ENCODE results near the gene LCN12.

DNA sequence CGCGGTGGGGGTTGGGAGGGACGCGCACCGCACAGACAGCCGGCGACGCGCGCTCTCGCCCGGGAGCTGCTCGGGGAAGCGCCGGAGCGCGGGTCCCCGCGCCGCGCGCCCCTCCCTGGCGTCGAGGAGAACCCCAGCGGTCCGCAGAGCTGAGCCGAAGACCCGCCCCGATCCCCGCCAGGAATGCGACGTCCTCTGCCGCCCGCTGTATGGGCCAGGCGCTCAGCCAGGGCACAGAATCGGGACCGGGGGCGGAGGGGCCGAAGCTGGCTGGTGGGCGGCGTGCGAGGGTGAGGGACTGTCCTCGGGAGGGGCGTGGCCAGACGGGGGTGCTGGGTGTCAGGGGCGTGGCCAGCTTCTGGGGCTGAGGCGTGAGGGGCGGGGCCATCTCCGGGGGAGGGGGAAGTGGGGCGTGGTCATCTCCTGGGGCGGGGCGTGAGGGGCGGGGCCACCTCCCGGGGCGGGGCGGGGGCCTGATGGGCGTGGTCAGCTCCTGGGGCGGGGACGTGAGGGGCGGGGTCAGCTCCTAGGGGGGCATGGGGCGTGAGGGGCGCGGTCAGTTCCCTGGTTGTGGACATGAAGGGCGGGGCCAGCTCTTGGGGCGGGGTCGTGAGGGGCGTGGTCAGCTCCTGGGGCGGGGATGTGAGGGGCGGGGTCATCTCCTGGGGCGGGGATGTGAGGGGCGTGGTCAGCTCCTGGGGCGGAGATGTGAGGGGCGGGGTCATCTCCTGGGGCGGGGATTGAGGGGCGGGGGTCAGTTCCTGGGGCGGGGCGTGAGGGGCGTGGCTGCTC lies 26.2 kb downstream of the LCN12 start:
- TF ChIP-seq, protein P1, sequence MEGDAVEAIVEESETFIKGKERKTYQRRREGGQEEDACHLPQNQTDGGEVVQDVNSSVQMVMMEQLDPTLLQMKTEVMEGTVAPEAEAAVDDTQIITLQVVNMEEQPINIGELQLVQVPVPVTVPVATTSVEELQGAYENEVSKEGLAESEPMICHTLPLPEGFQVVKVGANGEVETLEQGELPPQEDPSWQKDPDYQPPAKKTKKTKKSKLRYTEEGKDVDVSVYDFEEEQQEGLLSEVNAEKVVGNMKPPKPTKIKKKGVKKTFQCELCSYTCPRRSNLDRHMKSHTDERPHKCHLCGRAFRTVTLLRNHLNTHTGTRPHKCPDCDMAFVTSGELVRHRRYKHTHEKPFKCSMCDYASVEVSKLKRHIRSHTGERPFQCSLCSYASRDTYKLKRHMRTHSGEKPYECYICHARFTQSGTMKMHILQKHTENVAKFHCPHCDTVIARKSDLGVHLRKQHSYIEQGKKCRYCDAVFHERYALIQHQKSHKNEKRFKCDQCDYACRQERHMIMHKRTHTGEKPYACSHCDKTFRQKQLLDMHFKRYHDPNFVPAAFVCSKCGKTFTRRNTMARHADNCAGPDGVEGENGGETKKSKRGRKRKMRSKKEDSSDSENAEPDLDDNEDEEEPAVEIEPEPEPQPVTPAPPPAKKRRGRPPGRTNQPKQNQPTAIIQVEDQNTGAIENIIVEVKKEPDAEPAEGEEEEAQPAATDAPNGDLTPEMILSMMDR (IDR thresholded peaks at IDR 0.05) = no peak
- no peak for TF ChIP-seq POLR2AphosphoS5 (IDR thresholded peaks at IDR 0.05; ENCODE audit: insufficient read depth in 1 of 2, low read depth in 1 of 2)
- peak in 1 of 2 donors; percentile 29 for TF ChIP-seq POLR2A (IDR thresholded peaks at IDR 0.05)

Data from vagina (tissue), 2 donors.